ENCODE results near the gene DNAJC7.
"Not testable (repeated sequence)": the region's sequence is repeated elsewhere in the genome, so short reads cannot be mapped to it uniquely, and the experiment has no call there.

DNA sequence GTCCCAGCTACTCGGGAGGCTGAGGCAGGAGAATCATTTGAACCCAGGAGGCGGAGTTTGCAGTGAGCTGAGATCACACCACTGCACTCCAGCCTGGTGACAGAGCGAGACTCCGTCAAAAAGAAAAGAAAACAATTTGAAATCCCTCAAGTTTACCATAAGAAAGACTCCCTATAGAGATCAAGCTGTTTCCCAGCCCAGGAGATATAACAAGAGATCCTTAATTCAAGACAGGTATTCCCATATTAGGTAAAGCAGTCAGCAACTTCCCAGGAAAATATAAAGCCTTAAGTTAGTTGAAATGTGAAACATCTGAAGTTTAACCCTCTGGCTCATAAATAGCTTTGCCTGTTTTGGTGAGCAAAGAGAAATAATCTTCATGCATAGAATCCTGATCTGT is 4.9 kb downstream of the DNAJC7 start:
- TF ChIP-seq, protein P1, sequence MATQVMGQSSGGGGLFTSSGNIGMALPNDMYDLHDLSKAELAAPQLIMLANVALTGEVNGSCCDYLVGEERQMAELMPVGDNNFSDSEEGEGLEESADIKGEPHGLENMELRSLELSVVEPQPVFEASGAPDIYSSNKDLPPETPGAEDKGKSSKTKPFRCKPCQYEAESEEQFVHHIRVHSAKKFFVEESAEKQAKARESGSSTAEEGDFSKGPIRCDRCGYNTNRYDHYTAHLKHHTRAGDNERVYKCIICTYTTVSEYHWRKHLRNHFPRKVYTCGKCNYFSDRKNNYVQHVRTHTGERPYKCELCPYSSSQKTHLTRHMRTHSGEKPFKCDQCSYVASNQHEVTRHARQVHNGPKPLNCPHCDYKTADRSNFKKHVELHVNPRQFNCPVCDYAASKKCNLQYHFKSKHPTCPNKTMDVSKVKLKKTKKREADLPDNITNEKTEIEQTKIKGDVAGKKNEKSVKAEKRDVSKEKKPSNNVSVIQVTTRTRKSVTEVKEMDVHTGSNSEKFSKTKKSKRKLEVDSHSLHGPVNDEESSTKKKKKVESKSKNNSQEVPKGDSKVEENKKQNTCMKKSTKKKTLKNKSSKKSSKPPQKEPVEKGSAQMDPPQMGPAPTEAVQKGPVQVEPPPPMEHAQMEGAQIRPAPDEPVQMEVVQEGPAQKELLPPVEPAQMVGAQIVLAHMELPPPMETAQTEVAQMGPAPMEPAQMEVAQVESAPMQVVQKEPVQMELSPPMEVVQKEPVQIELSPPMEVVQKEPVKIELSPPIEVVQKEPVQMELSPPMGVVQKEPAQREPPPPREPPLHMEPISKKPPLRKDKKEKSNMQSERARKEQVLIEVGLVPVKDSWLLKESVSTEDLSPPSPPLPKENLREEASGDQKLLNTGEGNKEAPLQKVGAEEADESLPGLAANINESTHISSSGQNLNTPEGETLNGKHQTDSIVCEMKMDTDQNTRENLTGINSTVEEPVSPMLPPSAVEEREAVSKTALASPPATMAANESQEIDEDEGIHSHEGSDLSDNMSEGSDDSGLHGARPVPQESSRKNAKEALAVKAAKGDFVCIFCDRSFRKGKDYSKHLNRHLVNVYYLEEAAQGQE (IDR thresholded peaks at IDR 0.05; ENCODE audit: insufficient replicate concordance, low read depth): not testable (repeated sequence)
- TF ChIP-seq POLR2AphosphoS5 (IDR thresholded peaks at IDR 0.05; ENCODE audit: low read depth): not testable (repeated sequence)
- TF ChIP-seq, protein P2, sequence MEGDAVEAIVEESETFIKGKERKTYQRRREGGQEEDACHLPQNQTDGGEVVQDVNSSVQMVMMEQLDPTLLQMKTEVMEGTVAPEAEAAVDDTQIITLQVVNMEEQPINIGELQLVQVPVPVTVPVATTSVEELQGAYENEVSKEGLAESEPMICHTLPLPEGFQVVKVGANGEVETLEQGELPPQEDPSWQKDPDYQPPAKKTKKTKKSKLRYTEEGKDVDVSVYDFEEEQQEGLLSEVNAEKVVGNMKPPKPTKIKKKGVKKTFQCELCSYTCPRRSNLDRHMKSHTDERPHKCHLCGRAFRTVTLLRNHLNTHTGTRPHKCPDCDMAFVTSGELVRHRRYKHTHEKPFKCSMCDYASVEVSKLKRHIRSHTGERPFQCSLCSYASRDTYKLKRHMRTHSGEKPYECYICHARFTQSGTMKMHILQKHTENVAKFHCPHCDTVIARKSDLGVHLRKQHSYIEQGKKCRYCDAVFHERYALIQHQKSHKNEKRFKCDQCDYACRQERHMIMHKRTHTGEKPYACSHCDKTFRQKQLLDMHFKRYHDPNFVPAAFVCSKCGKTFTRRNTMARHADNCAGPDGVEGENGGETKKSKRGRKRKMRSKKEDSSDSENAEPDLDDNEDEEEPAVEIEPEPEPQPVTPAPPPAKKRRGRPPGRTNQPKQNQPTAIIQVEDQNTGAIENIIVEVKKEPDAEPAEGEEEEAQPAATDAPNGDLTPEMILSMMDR (IDR thresholded peaks at IDR 0.05; ENCODE audit: insufficient read depth, low read length): not testable (repeated sequence)

Measured in HL-60 (cell line).